Astrocyte of the spinal cord (primary cell): ENCODE results near the gene B4GALNT1.
"Not testable (repeated sequence)": the region's sequence is repeated elsewhere in the genome, so short reads cannot be mapped to it uniquely, and the experiment has no call there.

Experiments used
- DNase-seq: peaks from one replicate; pipeline ENCODE4 v3.0.0; 2011; ENCODE audit warnings: low read depth, low spot score
- H3K4me3 ChIP-seq: 2 replicates; pipeline ENCODE4 v1.5.1; 2011; ENCODE audit warnings: low read depth, mild to moderate bottlenecking, low read length, moderate library complexity
- in situ Hi-C: cut with HindIII; loops from 2 replicates; pipeline ENCODE4 v1.10.0; 2017; ENCODE audit warnings: low sequenced_read_pairs
- TF ChIP-seq, protein P1 (sequence below): IDR thresholded peaks from 2 replicates; pipeline ENCODE4 v1.5.1; 2012; ENCODE audit warnings: low read depth, mild to moderate bottlenecking, low read length, inconsistent platforms

The B4GALNT1 gene

GRCh38 chr12:57632958-57633840, at the start of gene B4GALNT1:
B4GALNT1 (minus strand) TSS chr12:57633201; CDS start chr12:57632132, 1,069 bp downstream.
- peak within 1 kb of the TSS; percentile 49 for H3K4me3 ChIP-seq
- DNase-seq = peak; percentile 47
- TF ChIP-seq, protein P1, sequence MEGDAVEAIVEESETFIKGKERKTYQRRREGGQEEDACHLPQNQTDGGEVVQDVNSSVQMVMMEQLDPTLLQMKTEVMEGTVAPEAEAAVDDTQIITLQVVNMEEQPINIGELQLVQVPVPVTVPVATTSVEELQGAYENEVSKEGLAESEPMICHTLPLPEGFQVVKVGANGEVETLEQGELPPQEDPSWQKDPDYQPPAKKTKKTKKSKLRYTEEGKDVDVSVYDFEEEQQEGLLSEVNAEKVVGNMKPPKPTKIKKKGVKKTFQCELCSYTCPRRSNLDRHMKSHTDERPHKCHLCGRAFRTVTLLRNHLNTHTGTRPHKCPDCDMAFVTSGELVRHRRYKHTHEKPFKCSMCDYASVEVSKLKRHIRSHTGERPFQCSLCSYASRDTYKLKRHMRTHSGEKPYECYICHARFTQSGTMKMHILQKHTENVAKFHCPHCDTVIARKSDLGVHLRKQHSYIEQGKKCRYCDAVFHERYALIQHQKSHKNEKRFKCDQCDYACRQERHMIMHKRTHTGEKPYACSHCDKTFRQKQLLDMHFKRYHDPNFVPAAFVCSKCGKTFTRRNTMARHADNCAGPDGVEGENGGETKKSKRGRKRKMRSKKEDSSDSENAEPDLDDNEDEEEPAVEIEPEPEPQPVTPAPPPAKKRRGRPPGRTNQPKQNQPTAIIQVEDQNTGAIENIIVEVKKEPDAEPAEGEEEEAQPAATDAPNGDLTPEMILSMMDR = peak; percentile 87
- in situ Hi-C loops = no loop called here

- in situ Hi-C loops = no loop called here
- H3K4me3 ChIP-seq = no peak overlapping the region
- no peak for DNase-seq
- TF ChIP-seq, protein P1 = no peak
Observed at GRCh38 chr12:57679697-57680096, 46.7 kb upstream of the B4GALNT1 start.

GRCh38 chr12:57677947-57678346, 44.9 kb upstream of the B4GALNT1 start:
- in situ Hi-C loops = not testable (repeated sequence)

DNA sequence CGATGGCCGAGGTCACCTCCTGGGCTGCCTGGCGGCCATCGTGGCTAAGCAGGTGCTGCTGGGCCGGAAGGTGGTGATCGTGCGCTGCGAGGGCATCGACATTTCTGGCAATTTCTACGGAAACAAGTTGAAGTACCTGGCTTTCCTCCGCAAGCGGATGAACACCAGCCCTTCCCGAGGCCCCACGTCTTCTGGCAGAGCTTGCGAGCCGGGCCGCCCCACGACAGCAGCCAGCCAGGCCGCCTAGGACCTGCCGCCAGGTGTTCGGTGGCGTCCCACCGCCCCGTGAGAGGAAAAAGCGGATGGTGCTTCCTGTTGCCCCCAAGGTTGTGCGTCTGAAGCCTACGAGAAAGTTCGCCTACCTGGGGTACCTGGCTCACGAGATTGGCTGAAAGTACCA, 41.7 kb upstream of the B4GALNT1 start:
- in situ Hi-C loops = no loop called here
- no peak for DNase-seq
- TF ChIP-seq, protein P1 = no peak
- H3K4me3 ChIP-seq = no peak overlapping the region

More at GRCh38 chr12:57677947-57678346, 44.9 kb upstream of the B4GALNT1 start:
- not testable (repeated sequence) for H3K4me3 ChIP-seq, DNase-seq

GRCh38 chr12:57672801-57673200, 39.8 kb upstream of the B4GALNT1 start:
- in situ Hi-C loops = no loop called here
- no peak overlapping the region for H3K4me3 ChIP-seq
- TF ChIP-seq, protein P1 = no peak
- no peak for DNase-seq

DNA sequence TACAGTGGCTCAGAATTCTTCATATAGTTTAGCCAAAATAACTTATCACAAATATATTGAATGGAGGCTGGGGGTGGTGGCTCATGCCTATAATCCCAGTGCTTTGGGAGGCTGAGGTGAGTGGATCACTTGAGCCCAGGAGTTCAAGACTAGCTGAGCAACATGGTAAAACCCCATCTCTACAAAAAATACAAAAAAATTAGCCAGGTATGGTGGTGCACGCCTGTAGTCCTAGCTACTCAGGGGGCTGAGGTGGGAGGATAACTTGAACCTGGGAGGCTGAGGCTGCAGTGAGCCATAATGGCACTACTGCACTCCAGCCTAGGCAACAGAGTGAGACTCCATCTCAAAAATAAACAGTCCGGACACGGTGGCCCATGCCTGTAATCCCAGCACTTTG, 38.8 kb upstream of the B4GALNT1 start:
- DNase-seq, in situ Hi-C loops, H3K4me3 ChIP-seq: not testable (repeated sequence)

GRCh38 chr12:57669691-57670090, 36.7 kb upstream of the B4GALNT1 start:
- in situ Hi-C loops, DNase-seq, H3K4me3 ChIP-seq: not testable (repeated sequence)

DNA sequence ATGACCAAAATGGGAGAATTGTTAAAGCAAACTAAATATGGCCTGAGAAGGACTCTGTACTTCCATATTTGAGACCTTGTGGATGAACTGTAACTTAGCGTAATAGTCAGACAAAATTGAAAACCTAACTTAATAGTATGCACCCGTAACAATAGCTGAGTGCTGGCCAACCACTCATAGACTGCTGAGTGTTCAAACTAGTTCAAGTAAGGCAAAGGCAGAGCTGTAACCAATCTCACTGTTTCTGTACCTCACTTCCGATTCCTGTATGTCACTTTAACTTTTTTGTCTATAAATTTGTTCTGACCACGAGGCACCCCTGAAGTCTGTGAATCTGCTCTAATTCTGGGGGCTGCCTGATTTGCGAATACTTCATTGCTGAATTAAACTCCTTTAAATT, 33.9 kb upstream of the B4GALNT1 start:
- in situ Hi-C loops = no loop called here
- TF ChIP-seq, protein P1 = no peak
- H3K4me3 ChIP-seq = no peak overlapping the region
- DNase-seq = no peak

DNA sequence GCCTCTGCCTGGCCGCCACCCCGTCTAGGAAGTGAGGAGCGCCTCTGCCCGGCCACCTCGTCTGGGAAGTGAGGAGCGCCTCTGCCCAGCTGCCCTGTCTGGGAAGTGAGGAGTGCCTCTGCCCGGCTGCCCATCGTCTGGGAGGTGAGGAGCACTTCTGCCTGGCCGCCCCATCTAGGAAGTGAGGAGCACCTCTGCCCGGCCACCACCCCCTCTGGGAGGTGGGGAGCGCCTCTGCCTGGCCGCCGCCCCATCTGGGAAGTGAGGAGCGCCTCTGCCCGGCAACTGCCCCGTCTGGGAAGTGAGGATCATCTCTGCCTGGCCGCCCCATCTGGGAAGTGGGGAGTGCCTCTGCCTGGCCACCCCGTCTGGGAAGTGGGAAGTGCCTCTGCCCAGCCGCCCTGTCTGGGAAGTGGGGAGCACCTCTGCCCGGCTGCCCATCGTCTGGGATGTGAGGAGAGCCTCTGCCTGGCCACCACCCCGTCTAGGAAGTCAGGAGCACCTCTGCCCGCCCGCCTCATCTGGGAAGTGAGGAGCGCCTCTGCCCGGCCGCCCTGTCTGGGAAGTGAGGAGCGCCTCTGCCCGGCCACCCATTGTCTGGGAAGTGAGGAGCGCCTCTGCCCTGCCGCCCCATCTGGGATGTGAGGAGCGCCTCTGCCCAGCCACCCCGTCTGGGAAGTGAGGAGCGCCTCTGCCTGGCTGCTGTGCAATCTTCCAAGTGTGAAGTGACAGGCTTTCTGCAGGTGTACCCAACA, 32.2 kb upstream of the B4GALNT1 start:
- DNase-seq, in situ Hi-C loops, H3K4me3 ChIP-seq: not testable (repeated sequence)
